Cardiac septum (tissue), 1 donor: ENCODE results near the gene ERCC4. TPM values are rescaled to one million over a fixed set of nuclear protein-coding genes. Genes with fewer than 3 reads are reported as not detected.

Source experiments
- DNase-seq: peaks from one replicate; pipeline ENCODE4 v3.0.0-alpha.2; 2020; ENCODE audit warnings: low spot score
- intact Hi-C: fragments of 100-400 bp; cut with DNase I; formaldehyde crosslinking; loops from one replicate; pipeline ENCODE4 v1.14.0; 2022
- total RNA-seq: library from RNA; stranded (reverse); fragmentation: NEBNext Ultra II Directional; extraction: Animal tissue kit (Norgen Biotek cat#: 25700); gene quantifications from one replicate; pipeline ENCODE4 v1.2.1, GENCODE V29; 2021
- donor health status: DM: no; HTN: no; CAD: no.

Gene ERCC4
- total RNA-seq, 1 donor from 2014 or later: 12.4 TPM

GRCh38 chr16:13939821-13940220 is 19.9 kb downstream of the ERCC4 start:
- DNase-seq: no peak
- intact Hi-C loops: no loop called here

- intact Hi-C loops: no loop called here
- no peak for DNase-seq
Observed at GRCh38 chr16:13940397-13940933, 20.5 kb downstream of the ERCC4 start.

- intact Hi-C loops: no loop called here
- no peak for DNase-seq
Observed at GRCh38 chr16:13944816-13945215, 24.9 kb downstream of the ERCC4 start.

- no peak for DNase-seq
Observed at GRCh38 chr16:13945744-13946485, 26.0 kb downstream of the ERCC4 start.

GRCh38 chr16:13948086-13948485 is 28.1 kb downstream of the ERCC4 start:
- intact Hi-C loops: no loop called here
- DNase-seq: no peak

More at GRCh38 chr16:13945744-13946485, 26.0 kb downstream of the ERCC4 start:
- intact Hi-C loops: no loop called here

- DNase-seq: no peak
- intact Hi-C loops: no loop called here
Observed at GRCh38 chr16:13950821-13951547, 31.0 kb downstream of the ERCC4 start.

- DNase-seq: no peak
- intact Hi-C loops: no loop called here
Observed at GRCh38 chr16:13951611-13952010, 31.7 kb downstream of the ERCC4 start.

- DNase-seq: no peak
- intact Hi-C loops: no loop called here
Observed at GRCh38 chr16:13953501-13953900, 33.5 kb downstream of the ERCC4 start.

GRCh38 chr16:13956635-13957196 is 36.8 kb downstream of the ERCC4 start:
- intact Hi-C loops: loop anchor here (5.0 kb wide), 1 partner anchor 61 kb away; no protein-coding TSS in a partner anchor

GRCh38 chr16:13957197-13958078 is 37.5 kb downstream of the ERCC4 start:
- DNase-seq: no peak
- intact Hi-C loops: loop anchor here (5.0 kb wide), 1 partner anchor 60 kb away; no protein-coding TSS in a partner anchor

More at GRCh38 chr16:13956635-13957196, 36.8 kb downstream of the ERCC4 start:
- no peak for DNase-seq

- intact Hi-C loops: loop anchor here (5.0 kb wide), 1 partner anchor 59 kb away; no protein-coding TSS in a partner anchor
- DNase-seq: no peak
Observed at GRCh38 chr16:13958474-13958873, 38.5 kb downstream of the ERCC4 start.

- DNase-seq: no peak
- intact Hi-C loops: loop anchor here (5.0 kb wide), 1 partner anchor 58 kb away; no protein-coding TSS in a partner anchor
Observed at GRCh38 chr16:13959626-13960025, 39.7 kb downstream of the ERCC4 start.

- intact Hi-C loops: no loop called here
- DNase-seq: no peak
Observed at GRCh38 chr16:13961099-13961811, 41.3 kb downstream of the ERCC4 start.

- no peak for DNase-seq
- intact Hi-C loops: no loop called here
Observed at GRCh38 chr16:13962232-13962631, 42.3 kb downstream of the ERCC4 start.

GRCh38 chr16:13968835-13969234 is 48.9 kb downstream of the ERCC4 start:
- DNase-seq: no peak
- intact Hi-C loops: no loop called here

GRCh38 chr16:13969711-13970110 is 49.8 kb downstream of the ERCC4 start:
- DNase-seq: no peak
- intact Hi-C loops: no loop called here

- intact Hi-C loops: no loop called here
- DNase-seq: no peak
Observed at GRCh38 chr16:13970708-13971422, 50.9 kb downstream of the ERCC4 start.
